Ectodermal cell (in vitro differentiated cells): ENCODE measurements around the gene PRAC2.
"Not testable (repeated sequence)": the region's sequence is repeated elsewhere in the genome, so short reads cannot be mapped to it uniquely, and the experiment has no call there.

Experiments
- H3K27ac ChIP-seq: 2 replicates; pipeline ENCODE4 v1.7.0; 2013; ENCODE audit warnings: mild to moderate bottlenecking, low read depth, low read length; ENCODE audit not compliant: insufficient read depth, poor library complexity, severe bottlenecking
- H3K27me3 ChIP-seq: 2 replicates; pipeline ENCODE4 v1.7.0; 2013; ENCODE audit warnings: mild to moderate bottlenecking, low read length; ENCODE audit not compliant: insufficient read depth, control insufficient read depth, poor library complexity, severe bottlenecking
- H3K36me3 ChIP-seq: one replicate; pipeline ENCODE4 v1.7.0; 2013; ENCODE audit warnings: low read length; ENCODE audit not compliant: control insufficient read depth, insufficient read depth
- H3K4me1 ChIP-seq: one replicate; pipeline ENCODE4 v1.7.0; 2013; ENCODE audit warnings: low read length; ENCODE audit not compliant: control insufficient read depth, insufficient read depth
- H3K4me3 ChIP-seq: 2 replicates; pipeline ENCODE4 v1.7.0; 2013; ENCODE audit warnings: low read depth, low read length, control low read depth; ENCODE audit not compliant: insufficient read depth
- H3K9me3 ChIP-seq: 2 replicates; pipeline ENCODE4 v1.7.0; 2013; ENCODE audit warnings: mild to moderate bottlenecking, low read length, moderate library complexity; ENCODE audit not compliant: control insufficient read depth
- WGBS, 2 experiments: methylation state at CpG; one replicate each; pipeline ENCODE4 v1.1.7; 2013; ENCODE audit warnings: missing lambda C conversion rate in 2 of 2; 5-methylcytosine and 5-hydroxymethylcytosine counted together

The PRAC2 gene

GRCh38 chr17:48704361-48705248 lies 18.4 kb upstream of the PRAC2 start:
- no peak overlapping the region for H3K27ac ChIP-seq
- no peaks in the 10 kb centered on the region for H3K9me3 ChIP-seq
- H3K36me3 ChIP-seq: no peaks in the 10 kb centered on the region
- no peak overlapping the region for H3K4me3 ChIP-seq
- H3K27me3 ChIP-seq: peaks cover 31% of the 10 kb centered on the region
- whole genome bisulfite sequencing, 2 experiments: 90 to 94% methylated on average over 11 of the region's 11 CpGs
- no peaks in the 10 kb centered on the region for H3K4me1 ChIP-seq

GRCh38 chr17:48711128-48711527 lies 11.9 kb upstream of the PRAC2 start:
- Histone ChIP-seq H3K4me3 (no peak overlapping the region), H3K27ac (no peak overlapping the region), H3K9me3 (no peaks in the 10 kb centered on the region), H3K27me3 (peaks cover 64% of the 10 kb centered on the region), H3K36me3 (no peaks in the 10 kb centered on the region), H3K4me1 (no peaks in the 10 kb centered on the region)
- 74 to 85% methylated on average over 4 of the region's 4 CpGs for WGBS, 2 experiments

GRCh38 chr17:48715496-48716399 lies 7.2 kb upstream of the PRAC2 start:
- Histone ChIP-seq H3K4me1 (peaks cover 15% of the 10 kb centered on the region), H3K36me3 (no peaks in the 10 kb centered on the region), H3K4me3 (no peak overlapping the region), H3K27ac (no peak overlapping the region), H3K27me3 (peaks cover 89% of the 10 kb centered on the region), H3K9me3 (no peaks in the 10 kb centered on the region)
- WGBS, 2 experiments: 69 to 78% methylated on average over 5 of the region's 5 CpGs

- 67 to 86% methylated on average over 3 of the region's 3 CpGs for WGBS, 2 experiments
- H3K9me3 ChIP-seq, H3K4me3 ChIP-seq, H3K27ac ChIP-seq, H3K36me3 ChIP-seq: not testable (repeated sequence)
- H3K4me1 ChIP-seq: peaks cover 15% of the 10 kb centered on the region
- peaks cover 94% of the 10 kb centered on the region for H3K27me3 ChIP-seq
Measured at GRCh38 chr17:48716549-48716948, 6.4 kb upstream of the PRAC2 start.

GRCh38 chr17:48717367-48718226 lies 5.4 kb upstream of the PRAC2 start:
- 18 to 20% methylated on average over 9 to 10 of the region's 10 CpGs for WGBS, 2 experiments
- no peaks in the 10 kb centered on the region for H3K9me3 ChIP-seq
- peaks cover 15% of the 10 kb centered on the region for H3K4me1 ChIP-seq
- no peak overlapping the region for H3K4me3 ChIP-seq
- H3K36me3 ChIP-seq: no peaks in the 10 kb centered on the region
- H3K27me3 ChIP-seq: peaks cover 96% of the 10 kb centered on the region
- no peak overlapping the region for H3K27ac ChIP-seq

GRCh38 chr17:48718227-48718760 lies 4.7 kb upstream of the PRAC2 start:
- Histone ChIP-seq H3K4me1 (peaks cover 15% of the 10 kb centered on the region), H3K36me3 (no peaks in the 10 kb centered on the region), H3K27ac (no peak overlapping the region), H3K9me3 (no peaks in the 10 kb centered on the region), H3K4me3 (no peak overlapping the region), H3K27me3 (peaks cover 98% of the 10 kb centered on the region)
- WGBS, 2 experiments: 2 to 4% methylated on average over 24 of the region's 24 CpGs

GRCh38 chr17:48718761-48719641 lies 4.0 kb upstream of the PRAC2 start:
- peaks cover 15% of the 10 kb centered on the region for H3K4me1 ChIP-seq
- no peak overlapping the region for H3K4me3 ChIP-seq
- H3K36me3 ChIP-seq: no peaks in the 10 kb centered on the region
- 1% methylated on average over 80 of the region's 80 CpGs for WGBS, 2 experiments
- H3K27ac ChIP-seq: no peak overlapping the region
- H3K9me3 ChIP-seq: no peaks in the 10 kb centered on the region
- H3K27me3 ChIP-seq: peaks cover 100% of the 10 kb centered on the region

- H3K27ac ChIP-seq: no peak overlapping the region
- peaks cover 15% of the 10 kb centered on the region for H3K4me1 ChIP-seq
- no peaks in the 10 kb centered on the region for H3K36me3 ChIP-seq
- WGBS, 2 experiments: 2% methylated on average over 37 of the region's 37 CpGs
- H3K27me3 ChIP-seq: peaks cover 100% of the 10 kb centered on the region
- no peak overlapping the region for H3K4me3 ChIP-seq
- H3K9me3 ChIP-seq: no peaks in the 10 kb centered on the region
Measured at GRCh38 chr17:48719642-48720265, 3.2 kb upstream of the PRAC2 start.
